Mesodermal cell (in vitro differentiated cells): ENCODE measurements around the gene KCNA10.

Experiments used
- H3K27ac ChIP-seq: 2 replicates; pipeline ENCODE4 v1.7.0; 2013; ENCODE audit warnings: mild to moderate bottlenecking, low read depth, low read length, moderate library complexity; ENCODE audit not compliant: severe bottlenecking
- H3K36me3 ChIP-seq: 2 replicates; pipeline ENCODE4 v1.7.1; 2013; ENCODE audit warnings: mild to moderate bottlenecking, low read length, moderate library complexity; ENCODE audit not compliant: control insufficient read depth, insufficient read depth
- H3K4me1 ChIP-seq: one replicate; pipeline ENCODE4 v1.7.1; 2013; ENCODE audit warnings: mild to moderate bottlenecking, low read length; ENCODE audit not compliant: insufficient read depth, control insufficient read depth, poor library complexity, severe bottlenecking
- H3K4me3 ChIP-seq: 2 replicates; pipeline ENCODE4 v1.7.0; 2013; ENCODE audit warnings: low read length, control low read depth, mild to moderate bottlenecking; ENCODE audit not compliant: insufficient read depth, poor library complexity, severe bottlenecking; ENCODE audit errors: extremely low read depth
- H3K9me3 ChIP-seq: 2 replicates; pipeline ENCODE4 v1.7.1; 2013; ENCODE audit warnings: mild to moderate bottlenecking, low read length, moderate library complexity; ENCODE audit not compliant: control insufficient read depth
- WGBS, 2 experiments: methylation state at CpG; one replicate each; pipeline ENCODE4 v1.1.5; 2013; ENCODE audit warnings: missing lambda C conversion rate in 2 of 2; ENCODE audit not compliant: insufficient coverage in 2 of 2; 5-methylcytosine and 5-hydroxymethylcytosine counted together

Gene KCNA10

GRCh38 chr1:110488867-110489266 lies 30.1 kb downstream of the KCNA10 start:
- WGBS, 2 experiments, result 67% methylated on average over 3 of the region's 3 CpGs; no CpG with 5 or more reads in 1 of the 2 experiments
- H3K9me3 ChIP-seq, result no peaks in the 10 kb centered on the region
- peaks cover 4% of the 10 kb centered on the region for H3K4me1 ChIP-seq
- no peak overlapping the region for H3K4me3 ChIP-seq
- no peak overlapping the region for H3K27ac ChIP-seq
- no peaks in the 10 kb centered on the region for H3K36me3 ChIP-seq

DNA sequence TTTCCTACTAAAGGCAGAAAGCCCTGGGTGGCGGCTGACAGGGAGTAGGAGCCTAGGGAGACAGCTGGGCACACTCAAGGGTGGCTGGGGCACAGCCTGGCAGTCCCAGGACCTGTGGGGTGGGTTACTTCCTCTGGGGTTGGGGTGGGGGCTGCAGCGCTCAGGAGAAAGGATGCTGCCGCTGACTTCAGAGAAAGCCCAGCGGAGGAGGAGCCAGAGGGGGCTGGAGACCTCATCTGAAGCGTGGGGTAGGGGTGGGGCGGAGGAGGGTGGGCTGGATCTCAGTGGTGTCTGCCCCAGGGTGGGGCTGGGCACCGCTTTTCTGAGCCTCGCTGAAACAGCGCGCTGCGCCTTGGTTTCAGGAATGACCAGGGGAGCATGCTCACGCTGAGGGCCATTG lies 30.8 kb downstream of the KCNA10 start:
- 89 to 92% methylated on average over 9 to 12 of the region's 12 CpGs for WGBS, 2 experiments
- no peaks in the 10 kb centered on the region for H3K36me3 ChIP-seq
- H3K4me3 ChIP-seq, result no peak overlapping the region
- H3K9me3 ChIP-seq, result no peaks in the 10 kb centered on the region
- no peak overlapping the region for H3K27ac ChIP-seq
- peaks cover 4% of the 10 kb centered on the region for H3K4me1 ChIP-seq

DNA sequence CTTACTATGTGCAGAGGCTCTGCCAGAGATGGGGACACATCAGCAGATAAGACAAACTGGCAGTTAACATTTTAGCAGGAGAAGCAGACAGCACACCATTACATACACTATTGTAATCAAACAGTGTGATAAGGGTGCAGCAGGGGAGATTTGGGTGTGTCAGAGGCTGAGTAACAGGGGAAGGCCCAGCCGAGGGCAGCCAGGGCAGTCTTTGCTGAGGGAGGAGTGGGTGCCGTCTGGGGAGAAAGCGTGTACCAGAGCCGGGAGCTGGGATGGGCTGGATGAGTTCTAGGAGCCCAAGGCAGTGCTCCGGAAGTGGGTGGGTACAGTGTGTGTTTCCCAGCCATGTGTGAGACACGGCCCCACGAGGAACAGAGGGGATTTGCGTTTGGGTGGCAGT lies 31.2 kb downstream of the KCNA10 start:
- peaks cover 7% of the 10 kb centered on the region for H3K4me1 ChIP-seq
- no peaks in the 10 kb centered on the region for H3K9me3 ChIP-seq
- H3K36me3 ChIP-seq, result no peaks in the 10 kb centered on the region
- no peak overlapping the region for H3K4me3 ChIP-seq
- H3K27ac ChIP-seq, result no peak overlapping the region
- WGBS, 2 experiments, result 76 to 84% methylated on average over 7 to 8 of the region's 8 CpGs

DNA sequence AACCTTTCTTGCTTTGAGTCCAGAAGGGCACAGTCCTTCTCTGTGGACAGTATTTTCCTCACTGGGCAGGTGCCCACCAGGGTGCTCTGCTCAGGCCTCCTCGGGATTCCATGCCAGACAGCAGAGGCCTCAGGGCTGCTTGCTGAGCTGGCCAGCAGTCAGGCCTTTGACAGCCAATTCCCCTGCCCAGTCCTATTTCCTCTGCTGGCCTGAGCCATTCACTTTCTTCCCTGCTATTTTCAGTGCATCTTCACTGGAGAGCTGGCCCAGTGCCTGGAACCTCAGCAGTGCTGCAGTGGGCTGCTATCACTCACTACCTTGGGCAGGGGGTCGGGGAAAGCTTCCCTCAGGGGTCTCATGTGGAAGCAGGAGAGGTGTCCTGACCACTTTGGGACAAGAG lies 33.2 kb downstream of the KCNA10 start:
- Histone ChIP-seq H3K4me3 (no peak overlapping the region), H3K36me3 (no peaks in the 10 kb centered on the region), H3K9me3 (no peaks in the 10 kb centered on the region), H3K4me1 (peaks cover 16% of the 10 kb centered on the region), H3K27ac (no peak overlapping the region)
- 67 to 78% methylated on average over 1 of the region's 2 CpGs for WGBS, 2 experiments

- Histone ChIP-seq H3K36me3 (no peaks in the 10 kb centered on the region), H3K9me3 (no peaks in the 10 kb centered on the region), H3K4me1 (peaks cover 16% of the 10 kb centered on the region), H3K4me3 (no peak overlapping the region), H3K27ac (no peak overlapping the region)
- 86 to 94% methylated on average over 6 to 12 of the region's 12 CpGs for WGBS, 2 experiments
These were observed 34.2 kb downstream of the KCNA10 start for GRCh38 chr1:110484801-110485200.

DNA sequence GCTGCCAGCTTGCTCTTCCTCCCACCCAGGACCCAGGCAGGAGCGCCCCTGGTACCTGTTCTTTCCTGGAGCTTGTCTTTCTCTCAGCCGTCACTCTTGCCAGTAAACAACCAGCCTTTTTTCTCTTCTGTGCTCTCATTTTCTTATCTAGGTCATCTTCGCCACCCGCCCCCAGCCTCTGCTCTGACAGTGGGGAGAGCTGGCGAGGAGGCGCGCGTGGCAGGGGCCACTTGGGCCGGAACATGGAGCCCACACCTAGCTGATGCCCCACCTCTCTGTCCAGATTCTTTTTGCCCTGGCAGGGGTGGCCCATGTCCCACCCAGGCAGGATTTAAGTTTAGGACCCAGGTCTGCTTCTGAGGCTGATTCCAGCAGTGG lies 35.7 kb downstream of the KCNA10 start:
- H3K9me3 ChIP-seq, result no peaks in the 10 kb centered on the region
- WGBS, 2 experiments, result 92% methylated on average over 2 to 9 of the region's 9 CpGs
- H3K4me1 ChIP-seq, result peaks cover 20% of the 10 kb centered on the region
- H3K27ac ChIP-seq, result no peak overlapping the region
- H3K36me3 ChIP-seq, result no peaks in the 10 kb centered on the region
- no peak overlapping the region for H3K4me3 ChIP-seq

GRCh38 chr1:110482662-110483307 lies 36.2 kb downstream of the KCNA10 start:
- Histone ChIP-seq H3K9me3 (no peaks in the 10 kb centered on the region), H3K27ac (no peak overlapping the region), H3K36me3 (no peaks in the 10 kb centered on the region), H3K4me3 (no peak overlapping the region), H3K4me1 (peaks cover 21% of the 10 kb centered on the region)
- 60 to 65% methylated on average over 11 to 12 of the region's 18 CpGs for WGBS, 2 experiments

GRCh38 chr1:110481968-110482623 lies 36.9 kb downstream of the KCNA10 start:
- 72 to 82% methylated on average over 6 to 11 of the region's 12 CpGs for WGBS, 2 experiments
- Histone ChIP-seq H3K4me3 (no peak overlapping the region), H3K4me1 (peaks cover 24% of the 10 kb centered on the region), H3K9me3 (no peaks in the 10 kb centered on the region), H3K27ac (no peak overlapping the region), H3K36me3 (no peaks in the 10 kb centered on the region)

DNA sequence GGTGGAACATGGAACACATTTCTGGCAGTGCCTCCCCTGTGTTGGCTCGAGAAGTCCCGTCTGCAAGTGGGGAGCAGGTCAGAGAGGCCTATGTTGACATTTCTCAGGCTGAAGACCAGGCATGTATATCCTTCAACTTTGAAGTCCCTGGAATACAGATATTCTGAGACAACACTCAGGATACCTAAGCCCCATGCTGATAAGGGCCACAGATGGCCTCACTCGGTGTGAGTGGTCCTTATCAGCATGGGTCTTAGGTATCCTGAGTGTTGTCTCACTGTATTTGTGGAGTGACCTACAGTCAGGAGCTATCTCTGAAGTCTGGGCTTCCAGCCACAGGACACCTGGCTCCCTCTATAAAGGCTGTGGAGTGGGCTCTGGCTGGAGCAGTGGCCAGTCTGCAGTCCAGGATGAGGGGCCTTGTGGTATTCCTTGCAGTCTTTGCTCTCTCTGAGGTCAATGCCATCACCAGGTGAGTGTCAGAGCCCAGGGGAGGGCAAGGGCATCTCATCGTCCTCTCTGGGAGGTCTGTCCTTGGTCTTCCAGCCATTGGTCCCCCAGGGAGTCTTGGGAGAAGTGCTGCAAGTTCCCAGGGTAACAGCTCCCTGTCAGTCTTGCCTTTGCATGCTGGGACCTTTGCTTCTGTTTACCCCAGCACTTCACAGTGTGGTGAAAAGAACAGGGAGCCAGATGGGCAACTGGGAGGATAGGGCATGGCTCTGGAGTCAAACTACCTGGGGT lies 38.4 kb downstream of the KCNA10 start:
- Histone ChIP-seq H3K4me3 (no peak overlapping the region), H3K9me3 (no peaks in the 10 kb centered on the region), H3K27ac (no peak overlapping the region), H3K36me3 (no peaks in the 10 kb centered on the region), H3K4me1 (peaks cover 30% of the 10 kb centered on the region)
- WGBS, 2 experiments, result 71 to 81% methylated on average over 3 to 4 of the region's 4 CpGs

GRCh38 chr1:110478886-110479285 lies 40.1 kb downstream of the KCNA10 start:
- H3K36me3 ChIP-seq, result no peaks in the 10 kb centered on the region
- no peak overlapping the region for H3K4me3 ChIP-seq
- H3K27ac ChIP-seq, result no peak overlapping the region
- H3K9me3 ChIP-seq, result no peaks in the 10 kb centered on the region
- 86 to 95% methylated on average over 5 to 8 of the region's 8 CpGs for WGBS, 2 experiments
- H3K4me1 ChIP-seq, result peaks cover 30% of the 10 kb centered on the region
